Kidney capillary endothelial cell (primary cell): Measurements from ENCODE around the gene COBLL1.

Source experiments
- DNase-seq: peaks from one replicate; pipeline ENCODE4 v3.0.0-alpha.2; 2018; ENCODE audit warnings: low spot score

Gene COBLL1

GRCh38 chr2:164757934-164758695, 83.5 kb downstream of the COBLL1 start:
- DNase-seq, result no peak

GRCh38 chr2:164756773-164757172, 84.8 kb downstream of the COBLL1 start:
- no peak for DNase-seq

GRCh38 chr2:164755952-164756351, 85.7 kb downstream of the COBLL1 start:
- DNase-seq, result no peak

GRCh38 chr2:164754157-164755093, 87.2 kb downstream of the COBLL1 start:
- no peak for DNase-seq

- no peak for DNase-seq
These were observed 88.7 kb downstream of the COBLL1 start for GRCh38 chr2:164752956-164753355.

- no peak for DNase-seq
These were observed 93.7 kb downstream of the COBLL1 start for GRCh38 chr2:164747783-164748433.

- no peak for DNase-seq
These were observed 94.5 kb downstream of the COBLL1 start for GRCh38 chr2:164747140-164747539.

- DNase-seq, result no peak
These were observed 94.9 kb downstream of the COBLL1 start for GRCh38 chr2:164746713-164747112.

- DNase-seq, result no peak
These were observed 96.4 kb downstream of the COBLL1 start for GRCh38 chr2:164745012-164745797.

- DNase-seq, result no peak
These were observed 98.8 kb downstream of the COBLL1 start for GRCh38 chr2:164742738-164743317.

- peak; percentile 62 for DNase-seq
These were observed 101.7 kb downstream of the COBLL1 start for GRCh38 chr2:164739966-164740365.

- DNase-seq, result peak; percentile 73
These were observed 104.0 kb downstream of the COBLL1 start for GRCh38 chr2:164737612-164738081.

- DNase-seq, result no peak
These were observed 106.2 kb downstream of the COBLL1 start for GRCh38 chr2:164735309-164735919.

- DNase-seq, result no peak
These were observed 107.4 kb downstream of the COBLL1 start for GRCh38 chr2:164734196-164734595.

- no peak for DNase-seq
These were observed 116.1 kb downstream of the COBLL1 start for GRCh38 chr2:164725542-164725941.

- DNase-seq, result peak; percentile 15
These were observed 118.8 kb downstream of the COBLL1 start for GRCh38 chr2:164722616-164723338.

- no peak for DNase-seq
These were observed 120.2 kb downstream of the COBLL1 start for GRCh38 chr2:164721430-164721829.

GRCh38 chr2:164719996-164720941, 121.4 kb downstream of the COBLL1 start:
- no peak for DNase-seq
